HEK293 (cell line): ENCODE measurements around the gene CENPP.

Experiments
- CTCF ChIP-seq: fragments of 450-650 bp; formaldehyde crosslinking; IDR thresholded peaks from 2 replicates; pipeline ENCODE4 v1.5.1; 2016; ENCODE audit warnings: missing biosample characterization, missing genetic modification characterization
- HOXD13 ChIP-seq: sonication (generic); formaldehyde crosslinking; IDR thresholded peaks from 2 replicates; pipeline ENCODE4 v1.8.0; 2022; ENCODE audit warnings: missing genetic modification reagents, borderline replicate concordance
- ZNF513 ChIP-seq: fragments of 450-650 bp; IDR thresholded peaks from 2 replicates; pipeline ENCODE4 v1.5.1; 2018; ENCODE audit warnings: missing biosample characterization, missing genetic modification characterization
- ZNF521 ChIP-seq: fragments of 450-650 bp; formaldehyde crosslinking; IDR thresholded peaks from 2 replicates; pipeline ENCODE4 v1.5.1; 2017; ENCODE audit warnings: missing biosample characterization, mild to moderate bottlenecking, missing genetic modification characterization

DNA sequence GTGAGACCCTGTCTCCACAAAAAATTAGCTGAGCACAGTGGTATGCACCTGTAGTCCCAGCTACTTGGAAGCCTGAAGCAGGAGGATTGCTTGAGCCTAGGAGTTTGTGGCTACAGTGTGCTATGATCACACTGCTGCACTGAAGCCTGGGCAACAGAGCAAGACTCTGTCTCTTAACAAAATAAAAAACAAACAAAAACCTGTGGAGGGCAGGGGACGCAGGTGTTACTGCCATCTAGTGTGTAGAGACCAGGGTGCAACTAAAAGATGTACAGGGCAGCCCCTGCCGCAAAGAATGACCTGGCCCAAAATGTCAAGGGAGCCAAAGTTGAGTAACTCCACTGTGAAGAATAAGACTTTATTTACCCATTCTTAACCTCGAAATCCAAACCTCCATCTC, 129.5 kb downstream of the CENPP start:
- TF ChIP-seq ZNF521 (no peak), ZNF513 (tag by site-specific recombination) (no peak), CTCF (tag by site-specific recombination) (no peak), HOXD13 (CRISPR knock-in tag) (no peak)
